Ishikawa (cell line): ENCODE data around the gene GTPBP3.
A peak's percentile ranks its signal among the peaks of the same experiment; 100 is the strongest.

Experiments
- EGR1 ChIP-seq: IDR thresholded peaks from 2 replicates; pipeline ENCODE4 v1.6.1; 2012
- EP300 ChIP-seq: IDR thresholded peaks from 2 replicates; pipeline ENCODE4 v1.6.1; 2012; ENCODE audit warnings: borderline replicate concordance
- RAD21 ChIP-seq: IDR thresholded peaks from 2 replicates; pipeline ENCODE4 v1.6.1; 2012; ENCODE audit warnings: low read depth
- TAF1 ChIP-seq: IDR thresholded peaks from 2 replicates; pipeline ENCODE4 v1.6.1; 2012; ENCODE audit warnings: low read depth, mild to moderate bottlenecking
- YY1 ChIP-seq: IDR thresholded peaks from 2 replicates; pipeline ENCODE4 v1.6.1; 2012; ENCODE audit warnings: low read depth
- ZBTB7A ChIP-seq: IDR thresholded peaks from 2 replicates; pipeline ENCODE4 v1.6.1; 2012; ENCODE audit warnings: low read depth
- TF ChIP-seq, protein P1 (sequence below): IDR thresholded peaks from 2 replicates; pipeline ENCODE4 v1.6.1; 2012
- TF ChIP-seq, protein P2 (sequence below): IDR thresholded peaks from 2 replicates; pipeline ENCODE4 v1.6.1; 2012
- TF ChIP-seq, protein P3 (sequence below): IDR thresholded peaks from 2 replicates; pipeline ENCODE4 v1.6.1; 2012; ENCODE audit warnings: low read depth, mild to moderate bottlenecking

DNA sequence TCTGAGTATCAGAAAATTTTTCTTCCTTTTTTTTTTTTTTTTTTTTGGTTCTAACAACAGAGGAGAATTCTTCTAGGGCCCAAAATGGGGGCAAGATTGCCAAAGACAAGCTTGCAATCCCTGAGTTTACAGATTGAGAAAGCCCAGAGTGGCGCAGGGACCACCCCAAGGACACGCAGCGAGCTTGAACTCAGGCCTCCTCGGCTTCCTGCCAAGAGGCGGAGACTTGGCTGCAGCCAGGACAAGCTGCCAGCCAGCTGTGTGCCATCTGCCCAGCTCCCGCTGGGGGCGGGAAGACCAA is 32.2 kb upstream of the GTPBP3 start:
- no peak for TF ChIP-seq EGR1
- 0 out of 2 replicates have a peak, but pooled peaks have one; percentile 45 for TF ChIP-seq YY1
- no peak for TF ChIP-seq TAF1
- no peak for TF ChIP-seq RAD21
- TF ChIP-seq EP300, result no peak
- TF ChIP-seq, protein P1, sequence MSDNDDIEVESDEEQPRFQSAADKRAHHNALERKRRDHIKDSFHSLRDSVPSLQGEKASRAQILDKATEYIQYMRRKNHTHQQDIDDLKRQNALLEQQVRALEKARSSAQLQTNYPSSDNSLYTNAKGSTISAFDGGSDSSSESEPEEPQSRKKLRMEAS, result no peak
- TF ChIP-seq, protein P2, sequence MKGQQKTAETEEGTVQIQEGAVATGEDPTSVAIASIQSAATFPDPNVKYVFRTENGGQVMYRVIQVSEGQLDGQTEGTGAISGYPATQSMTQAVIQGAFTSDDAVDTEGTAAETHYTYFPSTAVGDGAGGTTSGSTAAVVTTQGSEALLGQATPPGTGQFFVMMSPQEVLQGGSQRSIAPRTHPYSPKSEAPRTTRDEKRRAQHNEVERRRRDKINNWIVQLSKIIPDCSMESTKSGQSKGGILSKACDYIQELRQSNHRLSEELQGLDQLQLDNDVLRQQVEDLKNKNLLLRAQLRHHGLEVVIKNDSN, result 0 out of 2 replicates have a peak, but pooled peaks have one; percentile 46
- no peak; the same call in 1 of the 2 replicates for TF ChIP-seq ZBTB7A
- TF ChIP-seq, protein P3, sequence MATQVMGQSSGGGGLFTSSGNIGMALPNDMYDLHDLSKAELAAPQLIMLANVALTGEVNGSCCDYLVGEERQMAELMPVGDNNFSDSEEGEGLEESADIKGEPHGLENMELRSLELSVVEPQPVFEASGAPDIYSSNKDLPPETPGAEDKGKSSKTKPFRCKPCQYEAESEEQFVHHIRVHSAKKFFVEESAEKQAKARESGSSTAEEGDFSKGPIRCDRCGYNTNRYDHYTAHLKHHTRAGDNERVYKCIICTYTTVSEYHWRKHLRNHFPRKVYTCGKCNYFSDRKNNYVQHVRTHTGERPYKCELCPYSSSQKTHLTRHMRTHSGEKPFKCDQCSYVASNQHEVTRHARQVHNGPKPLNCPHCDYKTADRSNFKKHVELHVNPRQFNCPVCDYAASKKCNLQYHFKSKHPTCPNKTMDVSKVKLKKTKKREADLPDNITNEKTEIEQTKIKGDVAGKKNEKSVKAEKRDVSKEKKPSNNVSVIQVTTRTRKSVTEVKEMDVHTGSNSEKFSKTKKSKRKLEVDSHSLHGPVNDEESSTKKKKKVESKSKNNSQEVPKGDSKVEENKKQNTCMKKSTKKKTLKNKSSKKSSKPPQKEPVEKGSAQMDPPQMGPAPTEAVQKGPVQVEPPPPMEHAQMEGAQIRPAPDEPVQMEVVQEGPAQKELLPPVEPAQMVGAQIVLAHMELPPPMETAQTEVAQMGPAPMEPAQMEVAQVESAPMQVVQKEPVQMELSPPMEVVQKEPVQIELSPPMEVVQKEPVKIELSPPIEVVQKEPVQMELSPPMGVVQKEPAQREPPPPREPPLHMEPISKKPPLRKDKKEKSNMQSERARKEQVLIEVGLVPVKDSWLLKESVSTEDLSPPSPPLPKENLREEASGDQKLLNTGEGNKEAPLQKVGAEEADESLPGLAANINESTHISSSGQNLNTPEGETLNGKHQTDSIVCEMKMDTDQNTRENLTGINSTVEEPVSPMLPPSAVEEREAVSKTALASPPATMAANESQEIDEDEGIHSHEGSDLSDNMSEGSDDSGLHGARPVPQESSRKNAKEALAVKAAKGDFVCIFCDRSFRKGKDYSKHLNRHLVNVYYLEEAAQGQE, result no peak
